ENCODE data around the gene ARID4A. TPM values are rescaled to one million over a fixed set of nuclear protein-coding genes. Genes with fewer than 3 reads are reported as not detected.
A peak's percentile ranks its signal among the peaks of the same experiment; 100 is the strongest.

The ARID4A gene
- total RNA-seq, 1 experiment from 2014 or later, result 19.0 TPM

DNA sequence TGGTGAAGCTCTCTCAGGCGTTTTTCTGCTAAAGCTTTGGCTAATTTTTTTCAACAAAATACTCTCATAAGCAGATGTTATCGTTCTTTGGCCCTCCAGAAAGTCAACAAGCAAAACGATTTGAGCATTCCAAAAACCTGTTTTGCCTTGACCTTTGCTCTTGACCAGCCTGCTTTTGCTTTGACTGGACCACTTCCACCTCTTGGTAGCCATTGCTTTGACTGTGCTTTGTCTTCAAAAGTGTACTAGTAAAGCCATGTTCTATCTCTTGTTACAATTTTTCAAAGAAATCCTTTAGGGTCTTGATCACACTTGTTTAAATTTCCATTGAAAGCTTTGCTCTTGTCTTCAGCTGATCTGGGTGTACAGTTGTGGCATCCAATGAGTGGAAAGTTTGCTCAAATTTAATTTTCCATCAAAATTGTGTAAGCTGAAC is 10.7 kb upstream of the ARID4A start:
- POLR2A ChIA-PET, result interaction anchor here (0.6 to 5.4 kb wide), 6 partner anchors 11 to 815 kb away, joined by 4 to 82 read pairs (median 4); partner anchors contain the start of genes ARID4A, KIAA0586, PSMA3 and TIMM9
- CTCF ChIA-PET, result no interaction called here
- peak overlapping the region; percentile 8 for H3K27ac Mint-ChIP-seq (ENCODE audit: low read depth, unreplicated experiment)
- H3K4me3 Mint-ChIP-seq (ENCODE audit: unreplicated experiment), result no peak overlapping the region
- no TSS peak for BruUV-seq (replicated peaks)
- H3K4me1 Mint-ChIP-seq (ENCODE audit: insufficient read depth, unreplicated experiment), result peaks cover 38% of the 10 kb centered on the region
- no peak for DNase-seq (ENCODE audit: unreplicated experiment)
- H3K9me3 Mint-ChIP-seq (ENCODE audit: unreplicated experiment), result no peaks in the 10 kb centered on the region
- TF ChIP-seq, protein P1, sequence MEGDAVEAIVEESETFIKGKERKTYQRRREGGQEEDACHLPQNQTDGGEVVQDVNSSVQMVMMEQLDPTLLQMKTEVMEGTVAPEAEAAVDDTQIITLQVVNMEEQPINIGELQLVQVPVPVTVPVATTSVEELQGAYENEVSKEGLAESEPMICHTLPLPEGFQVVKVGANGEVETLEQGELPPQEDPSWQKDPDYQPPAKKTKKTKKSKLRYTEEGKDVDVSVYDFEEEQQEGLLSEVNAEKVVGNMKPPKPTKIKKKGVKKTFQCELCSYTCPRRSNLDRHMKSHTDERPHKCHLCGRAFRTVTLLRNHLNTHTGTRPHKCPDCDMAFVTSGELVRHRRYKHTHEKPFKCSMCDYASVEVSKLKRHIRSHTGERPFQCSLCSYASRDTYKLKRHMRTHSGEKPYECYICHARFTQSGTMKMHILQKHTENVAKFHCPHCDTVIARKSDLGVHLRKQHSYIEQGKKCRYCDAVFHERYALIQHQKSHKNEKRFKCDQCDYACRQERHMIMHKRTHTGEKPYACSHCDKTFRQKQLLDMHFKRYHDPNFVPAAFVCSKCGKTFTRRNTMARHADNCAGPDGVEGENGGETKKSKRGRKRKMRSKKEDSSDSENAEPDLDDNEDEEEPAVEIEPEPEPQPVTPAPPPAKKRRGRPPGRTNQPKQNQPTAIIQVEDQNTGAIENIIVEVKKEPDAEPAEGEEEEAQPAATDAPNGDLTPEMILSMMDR (IDR thresholded peaks at IDR 0.05; ENCODE audit: unreplicated experiment), result no peak
- intact Hi-C loops (cut with micrococcal nuclease), result no loop called here
- no peaks in the 10 kb centered on the region for H3K27me3 Mint-ChIP-seq (ENCODE audit: insufficient read depth, unreplicated experiment)
- peaks cover 89% of the 10 kb centered on the region for H3K36me3 Mint-ChIP-seq (ENCODE audit: insufficient read depth, unreplicated experiment)

DNA sequence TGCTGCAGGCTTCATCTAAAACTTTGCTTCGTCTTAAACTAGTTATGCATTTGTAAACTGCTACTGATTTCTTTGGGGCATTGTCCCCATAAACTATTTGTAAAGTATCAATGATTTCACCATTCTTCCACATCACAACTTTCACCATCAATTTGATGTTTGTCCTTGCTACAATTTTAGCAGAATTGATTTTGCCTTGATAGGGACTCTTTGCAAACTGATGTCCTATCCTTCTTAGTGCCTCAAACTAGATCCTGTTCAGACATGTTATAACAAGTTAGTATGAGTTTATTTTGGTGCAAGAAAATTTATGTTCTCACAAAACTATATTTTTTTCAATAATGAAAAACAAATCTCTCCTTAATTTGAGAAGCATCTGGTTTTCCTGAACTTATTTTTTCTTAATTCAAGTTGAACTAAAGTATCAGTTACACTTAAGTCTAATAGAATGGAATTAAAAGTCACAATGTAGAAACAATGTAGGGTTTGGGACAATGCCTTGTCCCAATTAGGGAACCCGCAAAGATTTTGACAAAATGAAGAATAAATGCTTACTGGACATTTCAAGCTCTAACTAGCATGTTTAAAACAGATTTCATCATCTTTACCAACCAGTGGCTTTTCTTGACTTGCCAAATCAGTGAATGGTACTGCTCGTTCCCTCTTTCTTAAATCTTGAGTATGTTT is 10.1 kb upstream of the ARID4A start:
- Mint-ChIP-seq H3K27me3 (ENCODE audit: insufficient read depth, unreplicated experiment) (no peaks in the 10 kb centered on the region), H3K4me1 (ENCODE audit: insufficient read depth, unreplicated experiment) (peaks cover 40% of the 10 kb centered on the region), H3K36me3 (ENCODE audit: insufficient read depth, unreplicated experiment) (peaks cover 90% of the 10 kb centered on the region), H3K9me3 (ENCODE audit: unreplicated experiment) (no peaks in the 10 kb centered on the region), H3K4me3 (ENCODE audit: unreplicated experiment) (peak overlapping the region; percentile 3), H3K27ac (ENCODE audit: low read depth, unreplicated experiment) (peak overlapping the region; percentile 8)
- CTCF ChIA-PET, result no interaction called here
- TF ChIP-seq, protein P1 (IDR thresholded peaks at IDR 0.05; ENCODE audit: unreplicated experiment), result no peak
- no TSS peak for BruUV-seq (replicated peaks)
- DNase-seq (ENCODE audit: unreplicated experiment), result no peak
- POLR2A ChIA-PET, result interaction anchor here (0.6 to 5.4 kb wide), 7 partner anchors 10 to 139 kb away, joined by 3 to 82 read pairs (median 4); partner anchors contain the start of genes ARID4A, KIAA0586, PSMA3 and TIMM9
- intact Hi-C loops (cut with micrococcal nuclease), result no loop called here

DNA sequence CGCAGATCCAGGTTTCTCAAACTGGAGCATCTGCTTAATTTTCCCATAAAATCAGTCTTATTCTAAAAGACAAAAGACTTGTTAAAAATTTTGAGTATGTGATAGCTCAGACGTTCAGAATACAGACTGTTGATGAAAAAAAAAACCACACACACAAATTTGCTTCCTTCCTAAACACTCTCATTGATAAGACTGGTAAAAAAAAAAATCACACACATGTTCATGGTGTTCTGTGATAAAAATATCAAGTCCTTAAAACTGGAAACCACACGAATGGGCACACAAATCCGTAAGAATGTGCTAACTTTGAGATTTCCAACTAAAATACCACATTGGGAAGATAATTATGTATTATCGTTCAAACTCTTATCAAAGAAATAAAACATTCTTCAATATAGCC is 6.7 kb upstream of the ARID4A start:
- DNase-seq (ENCODE audit: unreplicated experiment), result no peak
- no peak overlapping the region for H3K4me3 Mint-ChIP-seq (ENCODE audit: unreplicated experiment)
- ChIA-PET POLR2A (interaction anchor here (1.3 kb wide), 1 partner anchor 11 kb away, joined by 5 read pairs; no protein-coding TSS in a partner anchor), CTCF (no interaction called here)
- intact Hi-C loops (cut with micrococcal nuclease), result no loop called here
- H3K27me3 Mint-ChIP-seq (ENCODE audit: insufficient read depth, unreplicated experiment), result no peaks in the 10 kb centered on the region
- H3K27ac Mint-ChIP-seq (ENCODE audit: low read depth, unreplicated experiment), result no peak overlapping the region
- peaks cover 84% of the 10 kb centered on the region for H3K36me3 Mint-ChIP-seq (ENCODE audit: insufficient read depth, unreplicated experiment)
- TF ChIP-seq, protein P1 (IDR thresholded peaks at IDR 0.05; ENCODE audit: unreplicated experiment), result no peak
- BruUV-seq (replicated peaks), result no TSS peak
- H3K4me1 Mint-ChIP-seq (ENCODE audit: insufficient read depth, unreplicated experiment), result peaks cover 21% of the 10 kb centered on the region
- no peaks in the 10 kb centered on the region for H3K9me3 Mint-ChIP-seq (ENCODE audit: unreplicated experiment)

DNA sequence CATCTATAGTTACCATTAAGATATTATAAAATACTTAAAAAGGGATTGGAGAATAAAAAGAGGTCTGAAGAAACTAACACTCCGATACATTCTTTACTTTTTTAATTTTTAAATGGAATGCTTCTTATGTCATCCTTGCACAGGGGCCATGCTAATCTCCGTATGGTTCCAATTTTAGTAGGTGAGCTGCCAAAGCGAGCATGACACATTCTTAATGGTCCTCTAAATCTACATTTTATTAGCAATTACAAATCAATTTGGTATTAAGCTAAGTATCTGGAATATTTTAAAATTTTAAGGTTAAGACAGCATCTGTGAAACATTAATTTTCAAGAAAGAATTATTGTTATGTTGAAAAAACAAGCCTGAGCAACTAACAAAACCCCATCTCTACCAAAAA is 6.2 kb upstream of the ARID4A start:
- BruUV-seq (replicated peaks), result no TSS peak
- Mint-ChIP-seq H3K4me3 (ENCODE audit: unreplicated experiment) (no peak overlapping the region), H3K4me1 (ENCODE audit: insufficient read depth, unreplicated experiment) (peaks cover 21% of the 10 kb centered on the region), H3K36me3 (ENCODE audit: insufficient read depth, unreplicated experiment) (peaks cover 81% of the 10 kb centered on the region), H3K9me3 (ENCODE audit: unreplicated experiment) (no peaks in the 10 kb centered on the region), H3K27ac (ENCODE audit: low read depth, unreplicated experiment) (no peak overlapping the region), H3K27me3 (ENCODE audit: insufficient read depth, unreplicated experiment) (no peaks in the 10 kb centered on the region)
- CTCF ChIA-PET, result no interaction called here
- no peak for DNase-seq (ENCODE audit: unreplicated experiment)
- POLR2A ChIA-PET, result interaction anchor here (0.7 to 1.3 kb wide), 2 partner anchors 11 to 1935 kb away, joined by 3 to 5 read pairs; no protein-coding TSS in a partner anchor
- TF ChIP-seq, protein P1 (IDR thresholded peaks at IDR 0.05; ENCODE audit: unreplicated experiment), result no peak
- intact Hi-C loops (cut with micrococcal nuclease), result no loop called here
